ENCODE measurements around the gene GLYR1. TPM values are rescaled to one million over a fixed set of nuclear protein-coding genes. Genes with fewer than 3 reads are reported as not detected.

GLYR1 gene
- total RNA-seq, 1 donor from 2014 or later = 105 TPM

DNA sequence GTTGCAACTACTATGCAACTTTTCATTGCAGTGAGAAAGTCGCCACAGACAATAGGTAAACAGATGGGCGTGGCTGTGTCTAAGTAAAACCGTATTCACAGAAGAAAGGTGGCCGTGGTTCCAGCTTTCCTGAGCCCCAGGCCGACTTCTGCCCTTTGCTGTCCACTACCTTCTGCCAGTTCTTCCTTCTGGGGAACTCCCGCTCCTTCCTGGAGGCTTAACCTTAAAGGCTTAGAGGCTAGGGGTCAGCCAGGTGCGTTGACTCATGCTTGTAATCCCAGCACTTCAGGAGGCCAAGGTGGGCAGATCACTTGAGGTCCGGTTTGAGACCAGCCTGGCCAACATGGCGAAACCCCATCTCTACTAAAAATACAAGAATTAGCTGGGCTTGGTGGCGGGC is 56.8 kb downstream of the GLYR1 start:
- no peaks in the 10 kb centered on the region for H3K9me3 Mint-ChIP-seq
- no peak for DNase-seq (ENCODE audit: low spot score in 2 of 2, unreplicated experiment in 2 of 2)
- TF ChIP-seq, protein P1, sequence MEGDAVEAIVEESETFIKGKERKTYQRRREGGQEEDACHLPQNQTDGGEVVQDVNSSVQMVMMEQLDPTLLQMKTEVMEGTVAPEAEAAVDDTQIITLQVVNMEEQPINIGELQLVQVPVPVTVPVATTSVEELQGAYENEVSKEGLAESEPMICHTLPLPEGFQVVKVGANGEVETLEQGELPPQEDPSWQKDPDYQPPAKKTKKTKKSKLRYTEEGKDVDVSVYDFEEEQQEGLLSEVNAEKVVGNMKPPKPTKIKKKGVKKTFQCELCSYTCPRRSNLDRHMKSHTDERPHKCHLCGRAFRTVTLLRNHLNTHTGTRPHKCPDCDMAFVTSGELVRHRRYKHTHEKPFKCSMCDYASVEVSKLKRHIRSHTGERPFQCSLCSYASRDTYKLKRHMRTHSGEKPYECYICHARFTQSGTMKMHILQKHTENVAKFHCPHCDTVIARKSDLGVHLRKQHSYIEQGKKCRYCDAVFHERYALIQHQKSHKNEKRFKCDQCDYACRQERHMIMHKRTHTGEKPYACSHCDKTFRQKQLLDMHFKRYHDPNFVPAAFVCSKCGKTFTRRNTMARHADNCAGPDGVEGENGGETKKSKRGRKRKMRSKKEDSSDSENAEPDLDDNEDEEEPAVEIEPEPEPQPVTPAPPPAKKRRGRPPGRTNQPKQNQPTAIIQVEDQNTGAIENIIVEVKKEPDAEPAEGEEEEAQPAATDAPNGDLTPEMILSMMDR (IDR thresholded peaks at IDR 0.05; ENCODE audit: unreplicated experiment) = no peak

DNA sequence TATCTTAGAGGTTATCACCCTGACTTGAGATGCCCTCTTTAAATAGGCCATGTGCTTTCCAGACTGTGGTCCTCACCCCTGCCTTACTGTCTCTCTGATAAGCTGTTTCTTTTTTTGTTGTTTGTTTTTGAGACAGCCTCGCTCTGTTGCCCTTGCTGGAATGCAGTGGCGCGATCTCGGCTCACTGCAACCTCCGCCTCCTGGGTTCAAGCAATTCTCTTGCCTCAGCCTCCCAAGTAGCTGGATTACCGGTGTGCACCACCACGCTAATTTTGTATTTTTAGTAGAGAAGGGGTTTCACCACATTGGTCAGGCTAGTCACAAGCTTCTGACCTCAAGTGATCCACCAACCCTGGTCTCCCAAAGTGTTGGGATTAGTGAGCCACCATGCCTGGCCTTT is 58.2 kb downstream of the GLYR1 start:
- H3K9me3 Mint-ChIP-seq = no peaks in the 10 kb centered on the region
- peaks cover 12% of the 10 kb centered on the region for H3K4me1 Mint-ChIP-seq
- H3K27ac Mint-ChIP-seq = no peak overlapping the region
- H3K4me3 Mint-ChIP-seq = no peak overlapping the region
- no peak for DNase-seq (ENCODE audit: low spot score in 2 of 2, unreplicated experiment in 2 of 2)
- H3K27me3 Mint-ChIP-seq (ENCODE audit: low read depth) = no peaks in the 10 kb centered on the region
- TF ChIP-seq, protein P1 (IDR thresholded peaks at IDR 0.05; ENCODE audit: unreplicated experiment) = no peak
- no peaks in the 10 kb centered on the region for H3K36me3 Mint-ChIP-seq

More for the DNA sequence above, 56.8 kb downstream of the GLYR1 start:
- Mint-ChIP-seq H3K27me3 (ENCODE audit: low read depth) (no peaks in the 10 kb centered on the region), H3K36me3 (no peaks in the 10 kb centered on the region), H3K4me3 (no peak overlapping the region), H3K4me1 (peaks cover 12% of the 10 kb centered on the region), H3K27ac (no peak overlapping the region)

DNA sequence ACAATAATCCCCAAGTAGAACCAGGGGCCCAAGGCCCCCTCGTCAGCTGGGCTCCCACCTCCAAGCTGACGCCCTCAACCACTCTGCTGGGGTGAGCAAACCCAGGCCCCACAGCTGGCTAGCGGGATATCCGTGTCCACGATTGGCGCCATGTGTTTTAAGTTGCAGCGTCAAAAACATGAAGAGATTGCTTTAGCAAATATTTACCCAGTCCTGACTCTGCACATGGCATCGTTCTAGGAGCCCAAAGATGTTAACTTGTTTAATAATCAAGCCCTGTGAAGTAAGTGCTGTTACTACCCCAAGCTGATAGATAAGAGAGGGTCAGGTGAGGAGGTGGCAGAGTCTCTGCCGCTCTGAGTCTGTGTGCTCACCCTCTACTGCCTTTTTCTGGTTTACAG is 58.6 kb downstream of the GLYR1 start:
- no peak overlapping the region for H3K27ac Mint-ChIP-seq

DNA sequence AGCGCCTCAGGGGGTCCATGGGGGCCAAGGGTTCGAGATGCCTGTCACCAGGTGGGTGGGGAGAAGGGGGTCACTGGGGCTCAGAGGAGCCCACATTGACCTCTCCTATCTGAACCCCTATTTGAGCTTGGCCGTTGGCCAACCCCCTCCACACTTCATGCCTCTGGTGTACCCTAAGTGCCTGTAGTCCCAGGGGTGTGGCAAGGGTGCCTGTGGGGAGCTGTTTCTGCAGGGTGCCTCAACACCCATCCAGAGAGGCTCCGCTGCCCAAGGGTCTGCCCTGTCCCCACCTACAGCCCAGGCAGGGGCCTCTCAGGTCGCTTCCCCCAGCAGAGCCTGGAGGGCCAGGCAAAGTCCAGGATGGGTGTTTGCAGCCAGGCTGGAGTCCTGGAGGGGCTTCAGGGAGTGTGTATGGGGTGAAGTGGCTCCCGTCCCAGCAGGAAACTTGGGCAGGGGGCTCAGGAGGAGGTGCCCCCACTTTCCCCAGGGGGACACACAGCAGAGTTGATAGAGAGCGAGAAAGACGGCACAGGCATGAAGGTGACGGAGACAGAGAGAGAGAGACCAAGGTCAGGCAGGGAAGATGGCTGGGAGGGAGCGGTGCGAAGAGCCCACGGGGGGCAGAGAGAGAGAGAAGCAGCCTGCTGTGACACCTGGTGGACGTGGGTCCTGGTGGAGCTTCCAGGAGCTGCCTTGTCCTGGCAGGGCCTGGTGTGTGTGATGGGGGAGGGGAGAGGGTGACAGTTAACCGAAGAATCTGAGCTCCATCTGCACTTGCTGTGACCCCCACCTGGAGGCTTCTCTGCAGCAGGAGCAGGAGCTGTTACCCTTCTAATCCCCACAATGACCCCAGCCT is 59.2 kb downstream of the GLYR1 start, which contains the start of gene SEPTIN12:
Gene SEPTIN12, minus strand, starts transcription at position 719 of the 856 bp plus-strand sequence. Its CDS starts 700 bp downstream, at position 19.
- no peaks in the 10 kb centered on the region for H3K36me3 Mint-ChIP-seq
- TF ChIP-seq, protein P1 (IDR thresholded peaks at IDR 0.05; ENCODE audit: unreplicated experiment) = no peak
- H3K4me1 Mint-ChIP-seq = peaks cover 12% of the 10 kb centered on the region
- H3K27ac Mint-ChIP-seq = no peak within 1 kb of the TSS
- DNase-seq (ENCODE audit: low spot score in 2 of 2, unreplicated experiment in 2 of 2) = no peak
- no peaks in the 10 kb centered on the region for H3K9me3 Mint-ChIP-seq
- no peaks in the 10 kb centered on the region for H3K27me3 Mint-ChIP-seq (ENCODE audit: low read depth)
- H3K4me3 Mint-ChIP-seq = no peak within 1 kb of the TSS

More for the DNA sequence above, 58.6 kb downstream of the GLYR1 start:
- no peak for DNase-seq (ENCODE audit: low spot score in 2 of 2, unreplicated experiment in 2 of 2)
- peaks cover 12% of the 10 kb centered on the region for H3K4me1 Mint-ChIP-seq
- H3K4me3 Mint-ChIP-seq = no peak overlapping the region
- no peaks in the 10 kb centered on the region for H3K36me3 Mint-ChIP-seq
- TF ChIP-seq, protein P1 (IDR thresholded peaks at IDR 0.05; ENCODE audit: unreplicated experiment) = no peak
- no peaks in the 10 kb centered on the region for H3K27me3 Mint-ChIP-seq (ENCODE audit: low read depth)
- H3K9me3 Mint-ChIP-seq = no peaks in the 10 kb centered on the region

DNA sequence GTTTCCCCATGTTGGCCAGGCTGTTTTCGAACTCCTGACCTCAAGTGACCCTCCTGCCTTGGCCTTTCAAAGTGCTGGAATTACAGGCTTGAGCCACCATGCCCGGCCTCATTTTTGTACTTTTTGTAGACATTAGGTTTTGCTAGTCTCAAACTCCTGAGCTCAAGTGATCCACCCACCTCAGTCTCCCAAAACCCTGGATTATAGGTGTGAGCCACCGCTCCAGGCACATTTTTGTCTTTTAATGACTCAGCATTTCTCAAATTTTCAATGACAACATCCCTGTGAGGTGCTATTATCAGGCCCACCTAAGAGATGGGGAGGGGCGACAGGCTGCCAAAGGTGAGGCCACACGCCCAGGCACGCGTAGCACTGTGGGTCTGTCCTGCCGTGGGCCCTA is 60.0 kb downstream of the GLYR1 start:
- no peak overlapping the region for H3K27ac Mint-ChIP-seq
- peaks cover 12% of the 10 kb centered on the region for H3K4me1 Mint-ChIP-seq

More for the DNA sequence above, 60.0 kb downstream of the GLYR1 start:
- Mint-ChIP-seq H3K27me3 (ENCODE audit: low read depth) (no peaks in the 10 kb centered on the region), H3K36me3 (no peaks in the 10 kb centered on the region), H3K9me3 (no peaks in the 10 kb centered on the region), H3K4me3 (no peak overlapping the region)
- TF ChIP-seq, protein P1 (IDR thresholded peaks at IDR 0.05; ENCODE audit: unreplicated experiment) = no peak
- no peak for DNase-seq (ENCODE audit: low spot score in 2 of 2, unreplicated experiment in 2 of 2)

Measured in mesothelial cell of epicardium (in vitro differentiated cells).